NCI-H2081 (cell line): ENCODE data around the gene APOOL.
"Not testable (repeated sequence)": the region's sequence is repeated elsewhere in the genome, so short reads cannot be mapped to it uniquely, and the experiment has no call there.

Source experiments
- DNase-seq, 2 experiments: peaks; one replicate each; lab custom pipeline; 2025; lab: John Stamatoyannopoulos, UW

Gene APOOL

GRCh38 chrX:85003655-85004244 lies at the start of gene APOOL:
TSS of gene APOOL (plus strand) at chrX:85003877. CDS start at chrX:85003913, 36 bp downstream.
- peak; percentile 92 to 93 for DNase-seq

- DNase-seq = no peak
These were observed 47.4 kb upstream of the APOOL start for GRCh38 chrX:84956304-84956703.

- no peak for DNase-seq
These were observed 28.9 kb upstream of the APOOL start for GRCh38 chrX:84974803-84975202.

GRCh38 chrX:84991739-84992138 lies 11.9 kb upstream of the APOOL start:
- not testable (repeated sequence) for DNase-seq

GRCh38 chrX:84993150-84993549 lies 10.5 kb upstream of the APOOL start:
- no peak for DNase-seq

GRCh38 chrX:85001344-85001743 lies 2.3 kb upstream of the APOOL start:
- DNase-seq = no peak

GRCh38 chrX:85004255-85004654 lies 578 bp downstream of the APOOL start:
- peak in 1 of 2 experiments; percentile 8 for DNase-seq

- no peak for DNase-seq
These were observed 8.4 kb downstream of the APOOL start for GRCh38 chrX:85012098-85012497.

GRCh38 chrX:85015351-85015750 lies 11.7 kb downstream of the APOOL start:
- DNase-seq = not testable (repeated sequence)

GRCh38 chrX:85017721-85018120 lies 14.0 kb downstream of the APOOL start:
- DNase-seq = no peak

GRCh38 chrX:85018471-85018870 lies 14.8 kb downstream of the APOOL start:
- DNase-seq = no peak

GRCh38 chrX:85020216-85020615 lies 16.5 kb downstream of the APOOL start:
- DNase-seq = no peak

- no peak for DNase-seq
These were observed 20.4 kb downstream of the APOOL start for GRCh38 chrX:85024044-85024443.

GRCh38 chrX:85024562-85024961 lies 20.9 kb downstream of the APOOL start:
- no peak for DNase-seq

GRCh38 chrX:85026170-85026569 lies 22.5 kb downstream of the APOOL start:
- DNase-seq = no peak

GRCh38 chrX:85029043-85029442 lies 25.4 kb downstream of the APOOL start:
- DNase-seq = no peak

GRCh38 chrX:85031505-85031904 lies 27.8 kb downstream of the APOOL start:
- DNase-seq = no peak

- no peak for DNase-seq
These were observed 33.4 kb downstream of the APOOL start for GRCh38 chrX:85037114-85037513.

GRCh38 chrX:85051627-85052026 lies 48.0 kb downstream of the APOOL start:
- no peak for DNase-seq

- no peak for DNase-seq
These were observed 48.5 kb downstream of the APOOL start for GRCh38 chrX:85052205-85052604.

GRCh38 chrX:85052636-85053343 lies 49.1 kb downstream of the APOOL start:
- no peak for DNase-seq

- no peak for DNase-seq
These were observed 62.0 kb downstream of the APOOL start for GRCh38 chrX:85065512-85066198.

GRCh38 chrX:85077247-85077646 lies 73.6 kb downstream of the APOOL start:
- DNase-seq = not testable (repeated sequence)
